K562 (cell line): ENCODE results near the gene CMTR2. TPM values are rescaled to one million over a fixed set of nuclear protein-coding genes. Genes with fewer than 3 reads are reported as not detected.

ENCODE experiments used
- ATAC-seq: fragments of 200-7000 bp; cut with Tn5 transposase; 3 replicates; pipeline ENCODE4 v1.9.1; 2020; ENCODE audit warnings: moderate library complexity
- BruUV-seq: library from RNA; stranded (reverse); fragments of 400-500 nt; replicated peaks from 2 replicates; lab custom pipeline; 2021; lab: Mats Ljungman, UMichigan
- CTCF ChIA-PET: fragments of 300-600 bp; formaldehyde crosslinking; extraction: SDS; loops from one replicate; lab custom pipeline; 2021; ENCODE audit warnings: low intra/inter-chr PET ratio; lab: Yijun Ruan, JAX
- POLR2A ChIA-PET: fragments of 300-600, 350-650 bp; sonication (Branson Sonifier 250); formaldehyde crosslinking; extraction: SDS; loops from one replicate; lab custom pipeline; 2021; ENCODE audit warnings: antibody characterized with exemption, inconsistent platforms; lab: Yijun Ruan, JAX
- DNase-seq, 4 experiments: peaks; one replicate each; pipeline versions ENCODE4 v3.0.0 to v3.0.0-alpha.2; 2011 to 2018; ENCODE audit warnings: low spot score in 3 of 4, mixed read lengths in 3 of 4; ENCODE audit errors: extremely low read depth in 1 of 4
- FAIRE-seq: peaks from 2 replicates; lab custom pipeline; 2011; peaks lifted over from hg19 to GRCh38; lab: Jason Lieb, UNC
- H2AFZ ChIP-seq: 2 replicates; pipeline ENCODE4 v1.6.0; 2011; ENCODE audit warnings: low read depth, low read length, control low read depth, inconsistent platforms
- H3K27ac ChIP-seq: fragments of 200-600 bp; 3 replicates; pipeline ENCODE4 v1.8.0; 2011; ENCODE audit warnings: low read depth, mild to moderate bottlenecking, control low read depth, inconsistent platforms, low read length, moderate library complexity, mixed read lengths; ENCODE audit errors: extremely low read depth
- H3K27me3 ChIP-seq, 2 experiments: fragments of 300-600 bp in 1 of 2; 2 replicates in 1 of 2; 3 replicates in 1 of 2; pipeline versions ENCODE4 v1.6.0 to v1.8.0; 2011; ENCODE audit warnings: inconsistent platforms in 2 of 2, low read length in 2 of 2, mild to moderate bottlenecking in 1 of 2, mixed read lengths in 1 of 2, moderate library complexity in 1 of 2; ENCODE audit not compliant: control insufficient read depth in 2 of 2, insufficient read depth in 2 of 2
- H3K36me3 ChIP-seq: fragments of 300-600 bp; 3 replicates; pipeline ENCODE4 v1.8.0; 2011; ENCODE audit warnings: mild to moderate bottlenecking, low read length, inconsistent platforms; ENCODE audit not compliant: control insufficient read depth, insufficient read depth
- H3K4me1 ChIP-seq, 2 experiments: fragments of 200-600 bp in 1 of 2; replicated peaks in 1 of 2; 2 replicates in 1 of 2; 3 replicates in 1 of 2; pipeline versions ENCODE4 v1.5.1 to v1.8.0; 2011; ENCODE audit warnings: inconsistent platforms in 2 of 2, low read length in 2 of 2, mild to moderate bottlenecking in 1 of 2, mixed read lengths in 1 of 2, moderate library complexity in 1 of 2; ENCODE audit not compliant: control insufficient read depth in 2 of 2, insufficient read depth in 2 of 2
- H3K4me2 ChIP-seq: 2 replicates; pipeline ENCODE4 v1.6.1; 2011; ENCODE audit warnings: low read length, control low read depth, inconsistent platforms, mixed read lengths; ENCODE audit not compliant: insufficient read depth
- H3K4me3 ChIP-seq: fragments of 200-600 bp; sonication (generic), shearing (Covaris generic); 2 replicates; pipeline ENCODE4 v1.5.1; 2016; ENCODE audit warnings: control low read depth, inconsistent platforms
- H3K79me2 ChIP-seq: fragments of 200-600 bp; 3 replicates; pipeline ENCODE4 v1.8.0; 2011; ENCODE audit warnings: low read length, inconsistent platforms; ENCODE audit not compliant: control insufficient read depth, insufficient read depth
- H3K9ac ChIP-seq, 2 experiments: 2 replicates each; pipeline versions ENCODE4 v1.6.0 to v1.6.1; 2011; ENCODE audit warnings: low read depth in 2 of 2, low read length in 2 of 2, control low read depth in 1 of 2, inconsistent platforms in 1 of 2, mild to moderate bottlenecking in 1 of 2, mixed read lengths in 1 of 2; ENCODE audit not compliant: insufficient read depth in 1 of 2
- H3K9me1 ChIP-seq: one replicate; pipeline ENCODE4 v1.6.0; 2011; ENCODE audit warnings: inconsistent platforms, mild to moderate bottlenecking, low read length, moderate library complexity; ENCODE audit not compliant: control insufficient read depth, insufficient read depth
- H3K9me3 ChIP-seq: replicated peaks from 2 replicates; pipeline ENCODE4 v1.5.1; 2011; ENCODE audit warnings: low read depth, low read length, inconsistent platforms; ENCODE audit not compliant: control insufficient read depth, insufficient read depth
- H4K20me1 ChIP-seq: replicated peaks from 2 replicates; pipeline ENCODE4 v1.6.1; 2011; ENCODE audit warnings: low read length, inconsistent platforms, mixed read lengths; ENCODE audit not compliant: control insufficient read depth, insufficient read depth
- ADNP ChIP-seq: fragments of 200-800 bp; sonication (Bioruptor generic); IDR thresholded peaks from 2 replicates; pipeline ENCODE4 v1.6.1; 2016; ENCODE audit warnings: missing genetic modification characterization, missing compliant biosample characterization
- CEBPB ChIP-seq: fragments of 450-650 bp; IDR thresholded peaks from 2 replicates; pipeline ENCODE4 v1.6.1; 2016; ENCODE audit warnings: missing genetic modification characterization, missing compliant biosample characterization
- CEBPG ChIP-seq, 3 experiments: fragments of 200-800 bp in 1 of 3; sonication (Bioruptor generic) in 1 of 3; sonication (generic) in 1 of 3; formaldehyde crosslinking in 1 of 3; IDR thresholded peaks in 2 of 3; conservative IDR thresholded peaks in 1 of 3; 2 replicates each; pipeline versions ENCODE4 v1.6.1 to v1.8.0; 2016 to 2022; ENCODE audit warnings: missing compliant biosample characterization in 2 of 3, missing genetic modification characterization in 2 of 3, mild to moderate bottlenecking in 1 of 3, missing genetic modification reagents in 1 of 3
- DDX20 ChIP-seq: fragments of 450-650 bp; IDR thresholded peaks from 2 replicates; pipeline ENCODE4 v1.6.1; 2016; ENCODE audit warnings: missing genetic modification characterization, low read depth, mild to moderate bottlenecking, missing compliant biosample characterization, moderate library complexity
- ETV6 ChIP-seq, 3 experiments: fragments of 150-350 bp in 1 of 3; sonication (generic) in 1 of 3; formaldehyde crosslinking in 1 of 3; IDR thresholded peaks; 2 replicates each; pipeline versions ENCODE4 v1.6.1 to v1.8.0; 2014 to 2022; ENCODE audit warnings: borderline replicate concordance in 2 of 3, low read depth in 2 of 3, antibody characterized with exemption in 1 of 3, low read length in 1 of 3, mild to moderate bottlenecking in 1 of 3, missing genetic modification reagents in 1 of 3
- FOXA1 ChIP-seq: fragments of 450-650 bp; IDR thresholded peaks from 2 replicates; pipeline ENCODE4 v1.6.1; 2016; ENCODE audit warnings: mild to moderate bottlenecking, borderline replicate concordance
- FOXA3 ChIP-seq, 2 experiments: fragments of 450-650 bp in 1 of 2; sonication (generic) in 1 of 2; formaldehyde crosslinking; IDR thresholded peaks in 1 of 2; conservative IDR thresholded peaks in 1 of 2; 2 replicates each; pipeline versions ENCODE4 v1.4.0 to v1.8.0; 2020 to 2022; ENCODE audit warnings: mild to moderate bottlenecking in 2 of 2, missing genetic modification reagents in 1 of 2
- GTF2B ChIP-seq: IDR thresholded peaks from 2 replicates; pipeline ENCODE4 v1.6.1; 2011; ENCODE audit not compliant: insufficient read length; ENCODE audit errors: extremely low read depth
- IFI16 ChIP-seq: fragments of 250-450 bp; sonication (Bioruptor Pico); IDR thresholded peaks from 2 replicates; pipeline ENCODE4 v2.1.2; 2022; ENCODE audit warnings: mild to moderate bottlenecking, inconsistent platforms
- IRF9 ChIP-seq: fragments of 450-650 bp; IDR thresholded peaks from 2 replicates; pipeline ENCODE4 v1.6.1; 2016; ENCODE audit warnings: missing biosample characterization, missing genetic modification characterization
- MAFF ChIP-seq: IDR thresholded peaks from 2 replicates; pipeline ENCODE4 v1.6.1; 2012; ENCODE audit warnings: low read length, improper control_type of control experiment
- MTA3 ChIP-seq: fragments of 450-650 bp; formaldehyde crosslinking; IDR thresholded peaks from 2 replicates; pipeline ENCODE4 v1.6.1; 2017; ENCODE audit warnings: mild to moderate bottlenecking, borderline replicate concordance
- NFATC3 ChIP-seq: fragments of 450-650 bp; IDR thresholded peaks from 2 replicates; pipeline ENCODE4 v1.6.1; 2017; ENCODE audit warnings: mild to moderate bottlenecking
- NFRKB ChIP-seq: fragments of 450-650 bp; IDR thresholded peaks from 2 replicates; pipeline ENCODE4 v1.6.1; 2016; ENCODE audit warnings: low read depth
- RFX7 ChIP-seq: fragments of 250-450 bp; sonication (Bioruptor Pico); IDR thresholded peaks from 2 replicates; pipeline ENCODE4 v1.5.1; 2021; ENCODE audit warnings: mild to moderate bottlenecking
- SMAD2 ChIP-seq: fragments of 150-350 bp; IDR thresholded peaks from 2 replicates; pipeline ENCODE4 v1.6.1; 2014; ENCODE audit warnings: low read depth, mild to moderate bottlenecking, low read length
- ZBTB43 ChIP-seq: sonication (generic); formaldehyde crosslinking; IDR thresholded peaks from 2 replicates; pipeline ENCODE4 v1.8.0; 2023; ENCODE audit warnings: mild to moderate bottlenecking, missing genetic modification reagents
- WGBS: fragments of 100-300 bp; shearing (Covaris generic); methylation state at CpG from one replicate; pipeline ENCODE4 v1.1.6; 2016; ENCODE audit warnings: low coverage, mixed read lengths; ENCODE audit not compliant: insufficient coverage; ENCODE audit errors: missing lambda C conversion rate; 5-methylcytosine and 5-hydroxymethylcytosine counted together
- in situ Hi-C: fragments of 300-500 bp; cut with MboI; formaldehyde crosslinking; loops from 4 replicates; pipeline ENCODE4 v1.15.0; 2018; ENCODE audit warnings: inconsistent platforms, mixed read lengths
- intact Hi-C: fragments of 100-400 bp; cut with micrococcal nuclease; formaldehyde crosslinking; loops from 2 replicates; pipeline ENCODE4 v1.14.2; 2022
- polyA plus RNA-seq, 8 experiments: library from polyadenylated mRNA; depleted of rRNA in 4 of 8; stranded (reverse) in 5 of 8; unstranded in 3 of 8; fragments of >200 nt; fragmentation: Nextera tagmentation in 2 of 8; fragmentation: Illumina TruSeq in 1 of 8; extraction: Ambion mirVana in 2 of 8; extraction: Trizol in 1 of 8; gene quantifications; 2 replicates each; pipeline versions ENCODE4 v1.2.1 to v1.2.3, GENCODE V29; 2011 to 2014; ENCODE audit warnings: inconsistent platforms in 1 of 8, missing spikeins in 1 of 8
- total RNA-seq, 7 experiments: library from RNA; depleted of rRNA in 6 of 7; stranded (reverse); fragments of >200 nt in 6 of 7; fragmentation: Illumina TruSeq in 2 of 7; extraction: Trizol in 2 of 7; gene quantifications; 2 replicates each; pipeline versions ENCODE4 v1.2.1 to v1.2.3, GENCODE V29; 2011 to 2021; ENCODE audit warnings: low replicate concordance in 1 of 7

The CMTR2 gene
- total and polyA plus RNA-seq, 9 of the 15 experiments (the other 6 are each of a cell fraction or from before 2014, with no cell fraction given) = 4.6 to 24.8 (median 12.7) TPM

- Histone ChIP-seq H3K9me3 (no peaks in the 10 kb centered on the region), H3K9me1 (no peaks in the 10 kb centered on the region), H3K27me3 (peaks cover 0 to 17% of the 10 kb centered on the region in 2 experiments; a peak in 2 of 5 replicates), H4K20me1 (no peaks in the 10 kb centered on the region), H3K27ac (no peak overlapping the region), H3K79me2 (no peaks in the 10 kb centered on the region), H3K4me2 (no peak overlapping the region), H3K9ac (no peak overlapping the region), H3K36me3 (no peaks in the 10 kb centered on the region), H2AFZ (no peak overlapping the region), H3K4me3 (no peak overlapping the region), H3K4me1 (no peaks in the 10 kb centered on the region)
- ChIA-PET POLR2A (interaction anchor here (0.8 kb wide), 1 partner anchor 15 kb away, joined by 5 read pairs; no protein-coding TSS in a partner anchor), CTCF (no interaction called here)
- in situ Hi-C loops (no loop called here), intact Hi-C loops (no loop called here)
- no TSS peak for BruUV-seq
- FAIRE-seq = no peak
- DNase-seq = no peak
- ATAC-seq = no peak
- 2% methylated on average over 3 of the region's 3 CpGs for WGBS
- TF ChIP-seq FOXA3 (CRISPR knock-in tag; conservative IDR thresholded peaks at IDR 0.05 in 1 of 2, IDR thresholded peaks at IDR 0.05 in 1 of 2) (peak in 1 of 2 experiments; percentile 34; a peak in 1 of 4 replicates), IFI16 (no peak), NFRKB (no peak), RFX7 (CRISPR knock-in tag) (no peak), CEBPG (CRISPR knock-in tag; IDR thresholded peaks at IDR 0.05) (no peak), CEBPG (tag; conservative IDR thresholded peaks at IDR 0.05 in 1 of 2, IDR thresholded peaks at IDR 0.05 in 1 of 2) (peak; percentile 33 to 61; a peak in 3 of 4 replicates), ETV6 (IDR thresholded peaks at IDR 0.05; ENCODE audit: borderline replicate concordance in 1 of 2, low read depth in 2 of 2, low read length in 1 of 2) (no peak), ETV6 (CRISPR knock-in tag; IDR thresholded peaks at IDR 0.05; ENCODE audit: borderline replicate concordance) (no peak), FOXA1 (no peak), DDX20 (tag) (no peak), ADNP (tag) (no peak), MTA3 (no peak), GTF2B (no peak), NFATC3 (no peak), SMAD2 (no peak), MAFF (no peak), CEBPB (tag) (0 out of 2 replicates have a peak, but pooled peaks have one; percentile 15), IRF9 (tag) (no peak), ZBTB43 (CRISPR knock-in tag) (no peak)
Measured at GRCh38 chr16:71296584-71297340, 7.6 kb upstream of the CMTR2 start.
